Adrenal gland (tissue), 12 donors: Measurements from ENCODE around the gene SLFNL1. TPM values are rescaled to one million over a fixed set of nuclear protein-coding genes. Genes with fewer than 3 reads are reported as not detected.

Experiments
- DNase-seq, 7 donors: peaks; one replicate each; pipeline ENCODE4 v3.0.0-alpha.2; 2019 to 2020
- H3K27ac ChIP-seq, 5 donors: fragments of 200-600 bp; sonication (generic) in 4 of 5; 1 replicate in 3 of 5; 2 replicates in 2 of 5; pipeline versions ENCODE4 v1.5.1 to v1.8.0; 2016 to 2020; ENCODE audit warnings: mild to moderate bottlenecking in 1 of 5
- H3K27me3 ChIP-seq: fragments of 200-600 bp; 2 replicates; pipeline ENCODE4 v1.8.0; 2021
- H3K36me3 ChIP-seq, 2 donors: fragments of 200-600 bp; replicated peaks in 1 of 2; 1 replicate in 1 of 2; 2 replicates in 1 of 2; pipeline versions ENCODE4 v1.5.1 to v1.8.0; 2018 to 2022
- H3K4me1 ChIP-seq, 2 donors: fragments of 200-600 bp; replicated peaks in 1 of 2; 1 replicate in 1 of 2; 2 replicates in 1 of 2; pipeline versions ENCODE4 v1.5.1 to v1.8.0; 2018 to 2021
- H3K4me3 ChIP-seq, 4 donors: fragments of 200-600 bp; sonication (generic) in 3 of 4; one replicate each; pipeline ENCODE4 v1.5.1; 2016 to 2018
- H3K9me3 ChIP-seq, 3 donors: fragments of 200-600 bp; sonication (generic) in 1 of 3; replicated peaks in 1 of 3; 1 replicate in 2 of 3; 2 replicates in 1 of 3; pipeline versions ENCODE4 v1.5.1 to v1.8.0; 2016 to 2021
- CTCF ChIP-seq, 6 experiments: fragments of 450-650 bp in 4 of 6; fragments of 200-600 bp in 2 of 6; sonication (generic) in 1 of 6; IDR thresholded peaks; 1 replicate in 5 of 6; 2 replicates in 1 of 6; pipeline versions ENCODE4 v1.5.1 to v1.8.0; 2016 to 2021; ENCODE audit warnings: antibody characterized with exemption in 6 of 6, mild to moderate bottlenecking in 2 of 6, moderate library complexity in 1 of 6
- POLR2A ChIP-seq, 2 donors: fragments of 450-650 bp; IDR thresholded peaks; one replicate each; pipeline ENCODE4 v1.6.1; 2017; ENCODE audit warnings: antibody characterized with exemption in 2 of 2, mild to moderate bottlenecking in 2 of 2, moderate library complexity in 1 of 2
- WGBS, 4 donors: extraction: QIAGEN DNeasy Blood & Tissue Kit in 2 of 4; methylation state at CpG; one replicate each; pipeline versions ENCODE4 v1.1.5 to v1.1.7; 2013 to 2017; 5-methylcytosine and 5-hydroxymethylcytosine counted together
- intact Hi-C, 2 donors: fragments of 100-400 bp; cut with DNase I; formaldehyde crosslinking; loops; one replicate each; pipeline versions ENCODE4 v1.14.1 to v1.15.0; 2022 to 2023
- polyA plus RNA-seq, 3 donors: library from polyadenylated mRNA; stranded (reverse); fragments of 200-250 nt in 2 of 3; fragments of 350-450 nt in 1 of 3; fragmentation: Illumina TruSeq in 1 of 3; extraction: RNeasy Lipid Tissue Mini Kit (QIAGEN cat#74804) in 1 of 3; gene quantifications; one replicate each; pipeline ENCODE4 v1.2.3, GENCODE V29; 2013 to 2014
- total RNA-seq, 9 donors: library from RNA; depleted of rRNA in 4 of 9; stranded (reverse); fragments of >200 nt in 4 of 9; fragments of 120-200 nt in 1 of 9; fragmentation: NEBNext Ultra II Directional in 1 of 9; extraction: Animal tissue kit (Norgen Biotek cat#: 25700) in 1 of 9; gene quantifications; one replicate each; pipeline versions ENCODE4 v1.1.0 to v1.2.4, GENCODE V29; 2013 to 2023
- donor health status: healthy with polysubstance abuse.
- donor health status: Bipolar disorder and iron deficiency.
- donor health status: DM: yes; HTN: yes; CAD: no.
- donor health status: DM: no; HTN: no; CAD: no.
- donor health status: DM: no; HTN: no; CAD: no.
- donor health status: DM: yes; HTN: yes; CAD: no.

Gene SLFNL1
- total and polyA plus RNA-seq, 12 donors: 0.06 to 1.4 (median 0.26) TPM; not detected in 1

DNA sequence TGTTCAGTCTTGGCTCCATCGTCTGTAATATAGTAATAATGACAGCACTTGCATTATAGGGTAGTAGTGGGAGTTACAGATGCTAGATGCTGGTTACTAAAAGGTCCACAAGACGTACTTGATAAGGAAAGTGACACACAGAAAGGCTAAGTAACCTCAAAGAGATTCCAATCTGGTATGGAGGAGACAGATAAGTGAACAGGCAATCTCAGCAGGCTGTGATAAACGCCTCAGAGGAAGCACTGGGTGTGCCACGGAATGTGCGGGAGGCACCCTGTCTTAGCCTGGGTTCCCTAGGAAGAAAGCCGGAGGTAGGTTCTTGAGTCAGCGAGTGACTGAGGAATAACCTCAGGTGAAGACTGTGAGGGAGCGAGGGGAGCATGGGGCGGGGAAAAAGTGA, 46.6 kb downstream of the SLFNL1 start:
- Histone ChIP-seq H3K27ac (no peak overlapping the region), H3K4me3 (no peak overlapping the region), H3K4me1 (peaks cover 4 to 6% of the 10 kb centered on the region in 2 donors), H3K27me3 (no peaks in the 10 kb centered on the region), H3K36me3 (no peaks in the 10 kb centered on the region), H3K9me3 (no peaks in the 10 kb centered on the region)
- no peak for DNase-seq
- intact Hi-C loops: no loop called here
- WGBS, 4 donors: 85 to 89% (median 87%) methylated on average over 9 of the region's 9 CpGs
- TF ChIP-seq POLR2A (IDR thresholded peaks at IDR 0.05) (no peak), CTCF (IDR thresholded peaks at IDR 0.05) (no peak)

- H3K9me3 ChIP-seq: no peaks in the 10 kb centered on the region
- H3K4me1 ChIP-seq: peaks cover 1 to 2% of the 10 kb centered on the region in 2 donors
- 50 to 72% (median 59%) methylated on average over 2 of the region's 2 CpGs for WGBS, 4 donors
- H3K27me3 ChIP-seq: no peaks in the 10 kb centered on the region
- H3K27ac ChIP-seq: no peak overlapping the region
- DNase-seq: no peak
- no peaks in the 10 kb centered on the region for H3K36me3 ChIP-seq
- TF ChIP-seq POLR2A (IDR thresholded peaks at IDR 0.05): no peak
- no peak for TF ChIP-seq CTCF (IDR thresholded peaks at IDR 0.05)
- intact Hi-C loops: no loop called here
- no peak overlapping the region for H3K4me3 ChIP-seq
Observed at GRCh38 chr1:40973912-40974311, 47.6 kb downstream of the SLFNL1 start.

DNA sequence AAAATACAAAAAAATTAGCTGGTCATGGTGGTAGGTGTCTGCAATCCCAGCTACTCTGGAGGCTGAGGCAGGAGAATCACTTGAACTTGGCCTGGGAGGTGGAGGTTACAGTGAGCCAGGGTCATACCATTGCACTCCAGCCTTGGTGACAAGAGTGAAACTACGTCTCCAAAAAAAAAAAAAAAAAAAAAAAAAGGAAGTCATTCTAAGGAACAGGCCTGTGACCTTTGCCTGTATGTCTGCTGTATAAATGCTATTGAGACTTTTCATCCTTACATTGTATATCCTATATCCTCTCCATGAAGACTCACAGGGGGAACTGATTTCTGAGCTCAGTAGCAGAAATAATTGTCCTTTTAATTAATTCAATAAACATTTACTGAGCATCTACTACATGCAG, 49.6 kb downstream of the SLFNL1 start:
- H3K36me3 ChIP-seq: no peaks in the 10 kb centered on the region
- DNase-seq: no peak
- TF ChIP-seq POLR2A (IDR thresholded peaks at IDR 0.05): no peak
- TF ChIP-seq CTCF (IDR thresholded peaks at IDR 0.05): no peak
- H3K27me3 ChIP-seq: no peaks in the 10 kb centered on the region
- no peaks in the 10 kb centered on the region for H3K4me1 ChIP-seq
- no peaks in the 10 kb centered on the region for H3K9me3 ChIP-seq
- no peak overlapping the region for H3K4me3 ChIP-seq
- intact Hi-C loops: no loop called here
- H3K27ac ChIP-seq: no peak overlapping the region
- WGBS, 4 donors: 29 to 53% (median 42%) methylated on average over 1 of the region's 1 CpG

- Histone ChIP-seq H3K27ac (no peak overlapping the region), H3K4me3 (no peak overlapping the region), H3K4me1 (no peaks in the 10 kb centered on the region), H3K9me3 (no peaks in the 10 kb centered on the region), H3K36me3 (no peaks in the 10 kb centered on the region), H3K27me3 (no peaks in the 10 kb centered on the region)
- DNase-seq: no peak
- no peak for TF ChIP-seq CTCF (IDR thresholded peaks at IDR 0.05)
- no peak for TF ChIP-seq POLR2A (IDR thresholded peaks at IDR 0.05)
- intact Hi-C loops: no loop called here
- WGBS, 4 donors: 95 to 97% (median 96%) methylated on average over 6 of the region's 6 CpGs
Observed at GRCh38 chr1:40969445-40969844, 52.1 kb downstream of the SLFNL1 start.
